Subcutaneous adipose tissue (tissue), 4 donors: ENCODE measurements around the gene MFSD2B. TPM values are rescaled to one million over a fixed set of nuclear protein-coding genes. Genes with fewer than 3 reads are reported as not detected.

Experiments used
- CTCF ChIP-seq: fragments of 450-650 bp; IDR thresholded peaks from one replicate; pipeline ENCODE4 v1.5.1; 2016; ENCODE audit warnings: low read depth, mild to moderate bottlenecking, control low read depth, antibody characterized with exemption, moderate library complexity
- small RNA-seq: library from RNA; depleted of rRNA; stranded (forward); fragments of <200 nt; gene quantifications from one replicate; pipeline ENCODE3, GENCODE V24; 2016
- total RNA-seq, 4 donors: library from RNA; depleted of rRNA; stranded (reverse); fragments of >200 nt; gene quantifications; one replicate each; pipeline ENCODE4 v1.1.0, GENCODE V29; 2016

MFSD2B gene
- total RNA-seq, 4 donors from 2014 or later: not detected

GRCh38 chr2:24055750-24056149 lies 45.9 kb downstream of the MFSD2B start:
- no peak for TF ChIP-seq CTCF

GRCh38 chr2:24058564-24059271 lies 48.8 kb downstream of the MFSD2B start:
- TF ChIP-seq CTCF: no peak

GRCh38 chr2:24065341-24065740 lies 55.5 kb downstream of the MFSD2B start:
- TF ChIP-seq CTCF: no peak

- no peak for TF ChIP-seq CTCF
Measured at GRCh38 chr2:24072259-24072658, 62.4 kb downstream of the MFSD2B start.

GRCh38 chr2:24073816-24074215 lies 63.9 kb downstream of the MFSD2B start:
- TF ChIP-seq CTCF: no peak

- no peak for TF ChIP-seq CTCF
Measured at GRCh38 chr2:24075259-24075658, 65.4 kb downstream of the MFSD2B start.

Small RNA genes lying within 50 kb of the gene (small RNA-seq; reads per million reads assigned to genes)
- gene RN7SL610P: not detected
- not detected for gene RNU6-370P

Other genes with a start within 250 kb of the MFSD2B start
- gene ATAD2B, start 83.0 kb upstream of the MFSD2B start, total RNA-seq: 10 to 100 TPM; 22.9 to 34.9 (median 28.5) TPM
- 10 to 100 TPM; 13.9 to 17.9 (median 15.0) TPM for gene UBXN2A, start 69.6 kb upstream of the MFSD2B start, total RNA-seq
- 1 to 10 TPM; 3.8 to 6.5 (median 5.1) TPM for gene WDCP, start 37.3 kb downstream of the MFSD2B start, total RNA-seq
- 1 to 10 TPM; 3.6 to 8.7 (median 7.3) TPM for gene FKBP1B, start 39.7 kb downstream of the MFSD2B start, total RNA-seq
- 100 to 1,000 TPM in 1 of 4 donors, 10 to 100 TPM in 3; 54.6 to 162 (median 89.1) TPM for gene SF3B6, start 66.2 kb downstream of the MFSD2B start, total RNA-seq
- 10 to 100 TPM; 10.4 to 26.8 (median 20.4) TPM for gene TP53I3, start 74.7 kb downstream of the MFSD2B start, total RNA-seq
- gene PFN4, start 113.2 kb downstream of the MFSD2B start, total RNA-seq: 1 to 10 TPM in 1 of 4 donors, under 1 TPM in 1, not detected in 2; 0.85 to 1.3 TPM
- 10 to 100 TPM; 27.1 to 43.0 (median 37.1) TPM for gene FAM228B, start 113.4 kb downstream of the MFSD2B start, total RNA-seq
- 1 to 10 TPM; 1.0 to 8.2 (median 2.4) TPM for gene FAM228A, start 165.0 kb downstream of the MFSD2B start, total RNA-seq